HepG2 (cell line): ENCODE results near the gene NFKB2. TPM values are rescaled to one million over a fixed set of nuclear protein-coding genes. Genes with fewer than 3 reads are reported as not detected.

Experiments used
- ATAC-seq: fragments of 200-7000 bp; cut with Tn5 transposase; 3 replicates; pipeline ENCODE4 v1.9.1; 2020; ENCODE audit warnings: mild to moderate bottlenecking, moderate library complexity
- BruUV-seq: library from RNA; stranded (reverse); fragments of 400-500 nt; replicated peaks from 2 replicates; lab custom pipeline; 2021; lab: Mats Ljungman, UMichigan
- CTCF ChIA-PET: fragments of 300-600 bp; formaldehyde crosslinking; extraction: SDS; loops from one replicate; lab custom pipeline; 2021; ENCODE audit warnings: low total read pairs, inconsistent platforms, low intra/inter-chr PET ratio; lab: Yijun Ruan, JAX
- POLR2A ChIA-PET: fragments of 350-600 bp; sonication (Branson Sonifier 250); formaldehyde crosslinking; loops from one replicate; lab custom pipeline; 2020; ENCODE audit warnings: antibody characterized with exemption, inconsistent platforms; lab: Yijun Ruan, JAX
- DNase-seq: peaks from one replicate; pipeline ENCODE4 v3.0.0-alpha.2; 2015; ENCODE audit warnings: low spot score
- FAIRE-seq: peaks from 3 replicates; lab custom pipeline; 2011; peaks lifted over from hg19 to GRCh38; lab: Jason Lieb, UNC
- H2AFZ ChIP-seq: one replicate; pipeline ENCODE4 v1.6.1; 2011; ENCODE audit warnings: low read length, inconsistent platforms
- H3K27ac ChIP-seq: fragments of 300-600 bp; 3 replicates; pipeline ENCODE4 v1.8.0; 2011; ENCODE audit warnings: mixed run types, mild to moderate bottlenecking, mixed read lengths, low read length, inconsistent platforms; ENCODE audit not compliant: insufficient read depth; ENCODE audit errors: extremely low read length
- H3K27me3 ChIP-seq, 2 experiments: fragments of 200-600 bp in 1 of 2; 2 replicates in 1 of 2; 3 replicates in 1 of 2; pipeline versions ENCODE4 v1.6.0 to v1.8.0; 2011; ENCODE audit warnings: low read length in 2 of 2, mild to moderate bottlenecking in 2 of 2, moderate library complexity in 2 of 2, inconsistent platforms in 1 of 2; ENCODE audit not compliant: insufficient read depth in 2 of 2, control insufficient read depth in 1 of 2
- H3K36me3 ChIP-seq, 2 experiments: fragments of 200-600 bp in 1 of 2; replicated peaks in 1 of 2; 2 replicates in 1 of 2; 3 replicates in 1 of 2; pipeline versions ENCODE4 v1.5.1 to v1.8.0; 2011; ENCODE audit warnings: low read length in 2 of 2, inconsistent platforms in 1 of 2; ENCODE audit not compliant: insufficient read depth in 2 of 2, control insufficient read depth in 1 of 2
- H3K4me1 ChIP-seq: 2 replicates; pipeline ENCODE4 v1.5.1; 2012; ENCODE audit warnings: low read length, inconsistent platforms; ENCODE audit not compliant: insufficient read depth
- H3K4me2 ChIP-seq: 2 replicates; pipeline ENCODE4 v1.6.0; 2011; ENCODE audit warnings: low read depth, low read length, inconsistent platforms
- H3K4me3 ChIP-seq, 3 experiments: fragments of 200-600 bp in 1 of 3; sonication (generic), shearing (Covaris generic) in 1 of 3; replicated peaks in 1 of 3; 2 replicates each; pipeline ENCODE4 v1.5.1; 2011 to 2016; ENCODE audit warnings: low read length in 3 of 3, inconsistent platforms in 2 of 3, low read depth in 2 of 3, mild to moderate bottlenecking in 2 of 3, control low read depth in 1 of 3, mixed read lengths in 1 of 3; ENCODE audit not compliant: insufficient read depth in 1 of 3
- H3K79me2 ChIP-seq: one replicate; pipeline ENCODE4 v1.6.1; 2011; ENCODE audit warnings: low read length, inconsistent platforms; ENCODE audit not compliant: insufficient read depth
- H3K9ac ChIP-seq: 2 replicates; pipeline ENCODE4 v1.6.0; 2011; ENCODE audit warnings: mild to moderate bottlenecking, low read depth, low read length, inconsistent platforms; ENCODE audit not compliant: insufficient read depth
- H3K9me3 ChIP-seq: 2 replicates; pipeline ENCODE4 v1.5.1; 2012; ENCODE audit warnings: mild to moderate bottlenecking, low read length
- H4K20me1 ChIP-seq: 2 replicates; pipeline ENCODE4 v1.6.0; 2011; ENCODE audit warnings: inconsistent platforms, mild to moderate bottlenecking, low read length, moderate library complexity; ENCODE audit not compliant: insufficient read depth
- EP300 ChIP-seq, 3 experiments: sonication (generic) in 1 of 3; formaldehyde crosslinking in 1 of 3; IDR thresholded peaks; 2 replicates each; pipeline versions ENCODE4 v1.5.1 to v1.6.1; 2011 to 2020; ENCODE audit warnings: low read depth in 2 of 3, low read length in 2 of 3, borderline replicate concordance in 1 of 3, improper control_type of control experiment in 1 of 3, mild to moderate bottlenecking in 1 of 3, missing genetic modification reagents in 1 of 3, moderate library complexity in 1 of 3
- FOSL2 ChIP-seq: sonication (generic); formaldehyde crosslinking; IDR thresholded peaks from 2 replicates; pipeline ENCODE4 v1.4.0; 2020; ENCODE audit warnings: missing genetic modification reagents
- FUBP1 ChIP-seq: sonication (generic); formaldehyde crosslinking; IDR thresholded peaks from 2 replicates; pipeline ENCODE4 v1.5.1; 2020; ENCODE audit warnings: missing genetic modification reagents, mild to moderate bottlenecking, borderline replicate concordance
- HNF4G ChIP-seq, 2 experiments: sonication (generic) in 1 of 2; formaldehyde crosslinking in 1 of 2; IDR thresholded peaks; 2 replicates each; pipeline versions ENCODE4 v1.4.0 to v1.6.1; 2011 to 2020; ENCODE audit warnings: borderline replicate concordance in 2 of 2, low read depth in 2 of 2, mild to moderate bottlenecking in 2 of 2, low read length in 1 of 2, missing genetic modification reagents in 1 of 2, moderate library complexity in 1 of 2
- IRF1 ChIP-seq: sonication (generic); formaldehyde crosslinking; IDR thresholded peaks from 2 replicates; pipeline ENCODE4 v1.4.0; 2020; ENCODE audit warnings: low read depth, mild to moderate bottlenecking, missing genetic modification reagents
- MED13 ChIP-seq: sonication (generic); formaldehyde crosslinking; IDR thresholded peaks from 2 replicates; pipeline ENCODE4 v1.5.0; 2020; ENCODE audit warnings: missing genetic modification reagents
- NR2F6 ChIP-seq, 2 experiments: IDR thresholded peaks; 2 replicates each; pipeline ENCODE4 v1.6.1; 2016; ENCODE audit warnings: antibody characterized with exemption in 1 of 2, mild to moderate bottlenecking in 1 of 2
- PHB2 ChIP-seq: fragments of 450-650 bp; IDR thresholded peaks from 2 replicates; pipeline ENCODE4 v1.6.1; 2018; ENCODE audit not compliant: partially characterized antibody
- PHF21A ChIP-seq: sonication (generic); formaldehyde crosslinking; IDR thresholded peaks from 2 replicates; pipeline ENCODE4 v1.5.0; 2020; ENCODE audit warnings: mild to moderate bottlenecking, missing genetic modification reagents
- PPARG ChIP-seq: conservative IDR thresholded peaks from 2 replicates; pipeline ENCODE4 v1.6.1; 2016; ENCODE audit warnings: missing biosample characterization, missing genetic modification reagents
- SIN3A ChIP-seq: IDR thresholded peaks from 2 replicates; pipeline ENCODE4 v1.6.1; 2011; ENCODE audit warnings: low read depth, mild to moderate bottlenecking, control low read depth, low read length, borderline replicate concordance
- TGIF2 ChIP-seq: IDR thresholded peaks from 2 replicates; pipeline ENCODE4 v1.6.1; 2016; ENCODE audit warnings: control low read depth, missing compliant biosample characterization
- XRCC5 ChIP-seq: fragments of 200-400 bp; formaldehyde crosslinking; optimal IDR thresholded peaks from 2 replicates; pipeline ENCODE3; 2017; ENCODE audit warnings: mild to moderate bottlenecking, low read length
- ZFX ChIP-seq: sonication (generic); formaldehyde crosslinking; IDR thresholded peaks from 2 replicates; pipeline ENCODE4 v1.4.0; 2020; ENCODE audit warnings: mild to moderate bottlenecking, low read depth, missing genetic modification reagents, moderate library complexity
- ZHX1 ChIP-seq: sonication (generic); formaldehyde crosslinking; IDR thresholded peaks from 2 replicates; pipeline ENCODE4 v1.8.1; 2022; ENCODE audit warnings: low read depth, mild to moderate bottlenecking, missing genetic modification reagents
- ZNF747 ChIP-seq: sonication (generic); formaldehyde crosslinking; IDR thresholded peaks from 2 replicates; pipeline ENCODE4 v1.8.1; 2023; ENCODE audit warnings: missing genetic modification reagents, mild to moderate bottlenecking, borderline replicate concordance
- WGBS: methylation state at CpG from one replicate; pipeline ENCODE4 v1.1.6; 2017; ENCODE audit warnings: low lambda C conversion rate; 5-methylcytosine and 5-hydroxymethylcytosine counted together
- in situ Hi-C: cut with HindIII; loops from 2 replicates; pipeline ENCODE4 v1.10.0; 2017; ENCODE audit warnings: low pct_unique_long_range_greater_than_20kb; ENCODE audit not compliant: extremely low pct_ligation_motif_present
- intact Hi-C: fragments of 100-400 bp; cut with micrococcal nuclease; formaldehyde crosslinking; loops from one replicate; pipeline ENCODE4 v1.10.0; 2022; ENCODE audit not compliant: unreplicated experiment
- polyA plus RNA-seq, 8 experiments: library from polyadenylated mRNA; depleted of rRNA in 3 of 8; stranded (reverse) in 7 of 8; unstranded in 1 of 8; fragments of >200 nt; fragmentation: Illumina TruSeq in 4 of 8; extraction: Trizol in 4 of 8; gene quantifications; 2 replicates each; pipeline versions ENCODE4 v1.2.1 to v1.2.3, GENCODE V29; 2011 to 2016; ENCODE audit warnings: low read depth in 4 of 8, missing spikeins in 1 of 8, mixed read lengths in 1 of 8; ENCODE audit not compliant: insufficient read depth in 1 of 8
- total RNA-seq, 5 experiments: library from RNA; depleted of rRNA; stranded (reverse); fragments of >200 nt; fragmentation: Illumina TruSeq; extraction: Trizol; gene quantifications; 2 replicates each; pipeline ENCODE4 v1.2.3, GENCODE V29; 2016; ENCODE audit warnings: low read depth in 1 of 5

The NFKB2 gene
- total and polyA plus RNA-seq, 2 of the 13 experiments (the other 11 are each of a cell fraction or from before 2014, with no cell fraction given): 7.7 to 12.5 TPM

GRCh38 chr10:102434394-102435132 lies 39.1 kb downstream of the NFKB2 start:
- in situ Hi-C loops (no loop called here), intact Hi-C loops (no loop called here)
- DNase-seq (peak; percentile 72), FAIRE-seq (peak; percentile 71), ATAC-seq (peak; percentile 69)
- peak overlapping the region; percentile 68 for H3K9ac ChIP-seq
- no TSS peak for BruUV-seq
- peak overlapping the region; percentile 44 to 76 (median 75) for H3K4me3 ChIP-seq
- peaks cover 5% of the 10 kb centered on the region for H3K79me2 ChIP-seq
- H3K36me3 ChIP-seq: no peaks in the 10 kb centered on the region
- WGBS: 0% methylated on average over 5 of the region's 9 CpGs
- no peaks in the 10 kb centered on the region for H3K9me3 ChIP-seq
- no peaks in the 10 kb centered on the region for H4K20me1 ChIP-seq
- no peak overlapping the region for H2AFZ ChIP-seq
- peak overlapping the region; percentile 97 for H3K4me2 ChIP-seq
- ChIA-PET CTCF (no interaction called here), POLR2A (interaction anchor here (0.6 to 6.8 kb wide), 7 partner anchors 13 to 283 kb away, joined by 3 to 135 read pairs (median 3); partner anchors contain the start of genes C10orf95, FBXL15, NOLC1 and PSD)
- no peaks in the 10 kb centered on the region; a peak in 1 of 5 replicates for H3K27me3 ChIP-seq
- peaks cover 35% of the 10 kb centered on the region for H3K4me1 ChIP-seq
- H3K27ac ChIP-seq: peak overlapping the region; percentile 72
- TF ChIP-seq EP300 (IDR thresholded peaks at IDR 0.05; ENCODE audit: low read depth in 2 of 2, low read length in 2 of 2) (peak; percentile 59 to 60; a peak in 2 of 4 replicates), EP300 (CRISPR knock-in tag; IDR thresholded peaks at IDR 0.05; ENCODE audit: borderline replicate concordance) (no peak; the same call in 1 of the 2 replicates), HNF4G (IDR thresholded peaks at IDR 0.05; ENCODE audit: borderline replicate concordance, low read depth, low read length) (peak; percentile 94), HNF4G (CRISPR knock-in tag; IDR thresholded peaks at IDR 0.05; ENCODE audit: borderline replicate concordance, low read depth) (peak; percentile 48; the same call in 1 of the 2 replicates), PHF21A (CRISPR knock-in tag) (peak; percentile 64; the same call in 1 of the 2 replicates), MED13 (no peak), ZNF747 (CRISPR knock-in tag) (no peak), NR2F6 (IDR thresholded peaks at IDR 0.05) (peak; percentile 46; the same call in 1 of the 2 replicates), NR2F6 (CRISPR knock-in tag; IDR thresholded peaks at IDR 0.05) (peak; percentile 46; the same call in 1 of the 2 replicates), TGIF2 (peak; percentile 30; the same call in 1 of the 2 replicates), PHB2 (no peak), ZFX (CRISPR knock-in tag) (peak; percentile 75), FOSL2 (CRISPR knock-in tag) (peak; percentile 82), XRCC5 (peak; percentile 65), IRF1 (CRISPR knock-in tag) (no peak), FUBP1 (peak; percentile 30; the same call in 1 of the 2 replicates), PPARG (CRISPR knock-in tag) (peak; percentile 44; the same call in 1 of the 2 replicates), ZHX1 (CRISPR knock-in tag) (no peak; the same call in 1 of the 2 replicates), SIN3A (peak; percentile 63; the same call in 1 of the 2 replicates)
